Measurements from ENCODE around the gene EAF2. TPM values are rescaled to one million over a fixed set of nuclear protein-coding genes. Genes with fewer than 3 reads are reported as not detected.
A peak's percentile ranks its signal among the peaks of the same experiment; 100 is the strongest.
"Not testable (repeated sequence)": the region's sequence is repeated elsewhere in the genome, so short reads cannot be mapped to it uniquely, and the experiment has no call there.

Gene EAF2
- total RNA-seq, 2 donors from 2014 or later: 5.5 to 7.6 TPM

DNA sequence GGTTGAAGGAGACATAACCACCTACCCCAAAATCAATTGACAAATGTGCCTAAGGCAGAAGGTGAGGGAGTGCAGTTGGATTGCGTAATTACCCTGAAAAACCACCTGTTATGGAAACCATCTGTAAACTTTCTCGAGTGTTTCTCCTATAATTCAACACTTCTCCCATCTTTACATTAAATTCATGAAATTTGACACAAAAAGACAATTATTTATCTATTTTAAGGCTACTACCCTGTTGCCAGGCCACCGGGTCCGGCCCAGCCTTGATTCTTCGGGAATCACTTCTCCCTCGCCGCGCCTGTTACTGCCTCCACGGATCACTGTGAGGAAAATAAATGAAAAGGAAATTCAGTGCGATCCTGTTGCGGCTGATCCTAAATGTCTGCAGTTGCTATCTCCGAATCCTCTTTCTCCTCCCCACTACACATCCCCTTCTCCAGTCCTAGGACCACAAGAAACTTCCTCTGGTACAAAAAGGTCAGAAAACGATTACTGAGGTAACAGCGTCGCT, 795 bp upstream of the EAF2 start:
- no peaks in the 10 kb centered on the region for H3K9me3 ChIP-seq (ENCODE audit: control insufficient read depth, low read length, poor library complexity, severe bottlenecking)
- DNase-seq: no peak
- H3K27me3 Mint-ChIP-seq: no peaks in the 10 kb centered on the region
- ATAC-seq: no peak
- peaks cover 35% of the 10 kb centered on the region for H3K4me1 Mint-ChIP-seq
- H3K27ac Mint-ChIP-seq: peak overlapping the region; percentile 99
- peak overlapping the region; percentile 99 for H3K4me3 Mint-ChIP-seq
- H3K36me3 Mint-ChIP-seq (ENCODE audit: low read depth): peaks cover 3% of the 10 kb centered on the region

DNA sequence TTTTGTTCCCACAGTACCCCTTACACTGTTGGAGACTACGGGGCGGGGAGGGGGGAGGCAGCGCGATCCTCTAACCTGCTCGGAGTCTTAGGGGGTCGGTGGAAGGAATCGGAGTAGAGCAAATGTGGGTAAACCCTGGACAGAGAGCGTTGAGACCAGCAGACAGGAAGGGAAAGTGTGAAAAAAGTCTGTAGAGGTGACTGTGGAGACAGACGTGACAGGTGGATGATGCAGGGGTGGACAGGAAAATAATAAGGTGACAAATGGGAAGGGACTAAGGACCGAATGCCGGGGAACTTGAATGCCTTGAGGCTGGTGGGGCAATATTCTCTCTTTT, 424 bp downstream of the EAF2 start:
- no peak for ATAC-seq
- H3K9me3 ChIP-seq (ENCODE audit: control insufficient read depth, low read length, poor library complexity, severe bottlenecking): no peaks in the 10 kb centered on the region
- H3K4me3 Mint-ChIP-seq: peak overlapping the region; percentile 99
- H3K36me3 Mint-ChIP-seq (ENCODE audit: low read depth): peaks cover 3% of the 10 kb centered on the region
- peaks cover 35% of the 10 kb centered on the region for H3K4me1 Mint-ChIP-seq
- peak overlapping the region; percentile 99 for H3K27ac Mint-ChIP-seq
- no peaks in the 10 kb centered on the region for H3K27me3 Mint-ChIP-seq
- no peak for DNase-seq

DNA sequence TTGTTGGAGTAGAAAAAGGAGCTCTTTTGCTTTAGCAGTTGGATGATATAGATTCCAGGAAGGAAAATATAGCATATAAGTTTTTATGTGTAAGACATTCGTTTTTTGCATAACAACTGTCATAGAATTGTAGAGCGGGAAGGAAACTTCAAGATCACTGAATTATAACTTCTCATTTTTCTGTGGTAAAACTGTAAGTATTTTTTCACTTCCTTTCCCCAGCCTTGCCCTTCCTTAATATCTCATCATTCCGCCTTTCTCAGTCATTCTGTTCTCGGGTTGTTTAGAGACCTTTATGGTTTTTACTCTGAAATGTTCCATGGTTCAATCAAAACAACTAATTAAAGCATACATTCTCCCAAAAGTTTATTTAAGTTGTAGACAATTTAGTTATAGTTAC, 1.1 kb downstream of the EAF2 start:
- DNase-seq (no peak), ATAC-seq (no peak)
- no peaks in the 10 kb centered on the region for H3K9me3 ChIP-seq (ENCODE audit: control insufficient read depth, low read length, poor library complexity, severe bottlenecking)
- peak overlapping the region; percentile 99 for H3K4me3 Mint-ChIP-seq
- H3K4me1 Mint-ChIP-seq: peaks cover 32% of the 10 kb centered on the region
- H3K36me3 Mint-ChIP-seq (ENCODE audit: low read depth): peaks cover 3% of the 10 kb centered on the region
- H3K27ac Mint-ChIP-seq: peak overlapping the region; percentile 99
- no peaks in the 10 kb centered on the region for H3K27me3 Mint-ChIP-seq

DNA sequence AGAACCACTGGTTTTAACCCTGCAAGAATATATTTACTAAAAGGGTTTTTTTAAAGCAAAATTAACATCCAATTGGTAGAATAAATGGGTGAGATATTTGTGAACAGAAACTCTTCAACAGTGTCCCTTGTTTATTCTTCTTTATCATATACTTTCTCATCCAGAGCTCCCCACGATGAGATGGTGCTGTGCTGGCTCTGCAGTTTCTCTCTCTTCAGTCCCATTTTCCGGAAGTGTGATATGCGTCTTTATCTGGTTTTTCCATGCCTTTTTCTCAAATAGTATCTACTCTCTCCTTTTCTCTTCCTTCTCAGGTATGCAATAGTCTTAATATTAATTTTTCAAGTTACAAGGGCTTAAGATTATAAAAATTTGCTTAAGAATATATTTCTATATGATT, 1.5 kb downstream of the EAF2 start:
- Mint-ChIP-seq H3K27ac (peak overlapping the region; percentile 99), H3K4me3 (peak overlapping the region; percentile 99), H3K36me3 (ENCODE audit: low read depth) (peaks cover 3% of the 10 kb centered on the region), H3K4me1 (peaks cover 30% of the 10 kb centered on the region), H3K27me3 (no peaks in the 10 kb centered on the region)
- no peak for DNase-seq
- ATAC-seq: no peak
- H3K9me3 ChIP-seq (ENCODE audit: control insufficient read depth, low read length, poor library complexity, severe bottlenecking): no peaks in the 10 kb centered on the region

DNA sequence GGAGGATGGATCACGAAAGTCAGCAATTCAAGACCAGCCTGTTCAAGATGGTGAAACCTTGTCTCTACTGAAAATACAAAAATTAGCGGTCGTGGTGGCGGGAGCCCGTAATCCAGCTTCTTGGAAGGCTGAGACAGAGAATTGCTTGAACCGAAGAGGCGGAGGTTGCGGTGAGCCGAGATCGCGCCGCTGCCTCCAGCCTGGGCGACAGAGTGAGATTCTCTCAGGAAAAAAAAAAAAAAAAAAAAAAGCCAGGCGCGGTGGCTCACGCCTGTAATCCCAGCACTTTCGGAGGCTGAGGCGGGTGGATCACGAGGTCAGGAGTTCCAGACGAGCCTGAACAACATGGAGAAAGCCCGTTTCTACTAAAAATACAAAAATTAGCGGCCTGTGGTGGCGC, 5.0 kb downstream of the EAF2 start:
- DNase-seq: no peak
- peaks cover 3% of the 10 kb centered on the region for H3K36me3 Mint-ChIP-seq (ENCODE audit: low read depth)
- no peak for ATAC-seq
- no peak overlapping the region for H3K27ac Mint-ChIP-seq
- peaks cover 16% of the 10 kb centered on the region for H3K4me1 Mint-ChIP-seq
- H3K4me3 Mint-ChIP-seq: no peak overlapping the region
- H3K9me3 ChIP-seq (ENCODE audit: control insufficient read depth, low read length, poor library complexity, severe bottlenecking): no peaks in the 10 kb centered on the region
- H3K27me3 Mint-ChIP-seq: no peaks in the 10 kb centered on the region

DNA sequence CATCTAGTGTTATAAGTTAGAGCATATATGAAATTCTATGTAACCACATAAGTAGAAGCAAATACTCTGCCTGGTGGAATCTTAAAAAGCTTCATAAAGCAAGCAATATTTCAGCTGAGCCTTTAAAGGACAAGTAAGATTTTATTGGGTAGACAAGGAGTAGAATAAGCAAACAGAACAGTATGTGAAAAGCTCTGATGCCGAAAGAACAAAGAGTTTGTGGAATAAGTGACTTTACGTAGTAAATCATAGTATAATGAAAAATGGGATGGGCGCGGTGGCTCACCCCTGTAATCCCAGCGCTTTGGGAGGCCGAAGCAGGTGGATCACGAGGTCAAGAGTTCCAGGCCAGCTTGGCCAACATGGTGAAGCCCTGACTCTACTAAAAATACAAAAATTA, 9.9 kb downstream of the EAF2 start:
- DNase-seq (no peak), ATAC-seq (no peak)
- peaks cover 3% of the 10 kb centered on the region for H3K4me1 Mint-ChIP-seq
- no peaks in the 10 kb centered on the region for H3K27me3 Mint-ChIP-seq
- H3K36me3 Mint-ChIP-seq (ENCODE audit: low read depth): peaks cover 6% of the 10 kb centered on the region
- H3K4me3 Mint-ChIP-seq: no peak overlapping the region
- H3K27ac Mint-ChIP-seq: no peak overlapping the region
- no peaks in the 10 kb centered on the region for H3K9me3 ChIP-seq (ENCODE audit: control insufficient read depth, low read length, poor library complexity, severe bottlenecking)

DNA sequence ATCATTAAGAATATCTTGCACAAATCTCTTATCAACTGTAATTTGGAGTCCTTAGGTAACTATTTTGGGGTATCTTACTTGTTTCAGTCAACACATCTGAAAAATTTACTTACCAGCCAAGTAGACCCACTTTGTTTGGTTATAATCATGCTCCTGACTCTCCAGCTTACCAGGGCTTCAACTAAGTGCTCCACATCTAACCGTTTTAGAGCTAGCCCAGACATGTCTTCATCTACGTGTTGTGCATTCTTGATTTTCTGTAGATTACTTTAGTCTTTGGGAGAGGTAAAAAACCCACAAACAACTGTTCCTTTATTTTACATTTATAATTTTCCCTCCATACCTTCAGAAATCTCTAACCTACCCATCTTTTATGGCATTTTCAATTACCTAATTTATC, 17.2 kb downstream of the EAF2 start:
- Mint-ChIP-seq H3K36me3 (ENCODE audit: low read depth) (no peaks in the 10 kb centered on the region), H3K27me3 (no peaks in the 10 kb centered on the region), H3K27ac (no peak overlapping the region), H3K4me3 (no peak overlapping the region), H3K4me1 (peaks cover 4% of the 10 kb centered on the region)
- ATAC-seq: no peak
- no peaks in the 10 kb centered on the region for H3K9me3 ChIP-seq (ENCODE audit: control insufficient read depth, low read length, poor library complexity, severe bottlenecking)
- DNase-seq: no peak

DNA sequence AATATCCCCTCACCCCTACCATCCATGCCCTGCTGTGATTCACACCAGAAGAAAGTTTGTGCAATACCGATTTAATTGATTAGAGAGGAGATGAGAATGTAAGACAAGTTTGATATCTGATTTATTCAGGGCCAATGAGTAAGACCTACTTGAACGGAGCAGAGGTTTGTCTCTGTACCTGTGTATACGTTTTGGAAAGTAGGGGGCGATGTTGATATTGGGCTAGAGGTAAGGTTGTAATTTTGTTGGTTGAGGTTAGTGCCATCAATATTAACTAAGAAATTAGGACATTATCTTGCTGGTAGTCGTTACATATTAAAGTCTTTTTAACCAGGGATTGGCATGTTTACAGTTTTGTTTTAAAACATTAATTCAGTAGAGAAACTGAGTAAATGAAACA, 20.5 kb downstream of the EAF2 start:
- no peaks in the 10 kb centered on the region for H3K9me3 ChIP-seq (ENCODE audit: control insufficient read depth, low read length, poor library complexity, severe bottlenecking)
- Mint-ChIP-seq H3K4me3 (no peak overlapping the region), H3K4me1 (peaks cover 4% of the 10 kb centered on the region), H3K27me3 (no peaks in the 10 kb centered on the region), H3K27ac (peak overlapping the region; percentile 6), H3K36me3 (ENCODE audit: low read depth) (peaks cover 3% of the 10 kb centered on the region)
- no peak for ATAC-seq
- DNase-seq: no peak

DNA sequence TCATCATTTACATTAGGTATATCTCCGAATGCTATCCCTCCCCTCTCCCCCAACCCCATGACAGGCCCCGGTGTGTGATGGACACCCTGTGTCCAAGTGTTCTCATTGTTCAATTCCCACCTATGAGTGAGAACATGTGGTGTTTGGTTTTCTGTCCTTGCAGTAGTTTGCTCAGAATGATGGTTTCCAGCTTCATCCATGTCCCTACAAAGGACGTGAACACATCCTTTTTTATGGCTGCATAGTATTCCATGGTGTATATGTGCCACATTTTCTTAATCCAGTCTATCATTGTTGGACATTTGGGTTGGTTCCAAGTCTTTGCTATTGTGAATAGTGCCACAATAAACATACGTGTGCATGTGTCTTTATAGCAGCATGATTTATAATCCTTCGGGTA, 22.8 kb downstream of the EAF2 start:
- not testable (repeated sequence) for H3K27me3 Mint-ChIP-seq; H3K4me3 Mint-ChIP-seq; H3K36me3 Mint-ChIP-seq (ENCODE audit: low read depth); H3K9me3 ChIP-seq (ENCODE audit: control insufficient read depth, low read length, poor library complexity, severe bottlenecking); ATAC-seq; DNase-seq; H3K27ac Mint-ChIP-seq; H3K4me1 Mint-ChIP-seq

DNA sequence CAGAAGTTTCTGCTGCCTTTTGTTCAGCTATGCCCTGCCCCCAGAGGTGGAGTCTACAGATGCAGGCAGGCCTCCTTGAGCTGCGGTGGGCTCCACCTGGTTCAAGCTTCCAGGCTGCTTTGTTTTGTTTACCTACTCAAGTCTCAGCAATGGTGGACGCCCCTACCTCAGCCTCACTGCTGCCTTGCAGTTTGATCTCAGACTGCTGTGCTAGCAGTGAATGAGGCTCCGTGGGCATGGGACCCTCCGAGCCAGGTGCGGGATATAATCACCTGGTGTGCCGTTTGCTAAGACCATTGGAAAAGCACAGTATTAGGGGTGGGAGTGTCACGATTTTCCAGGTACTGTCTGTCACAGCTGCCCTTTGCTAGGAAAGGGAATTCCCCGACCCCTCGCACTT, 28.2 kb downstream of the EAF2 start:
- not testable (repeated sequence) for H3K27me3 Mint-ChIP-seq; ATAC-seq; H3K36me3 Mint-ChIP-seq (ENCODE audit: low read depth); H3K27ac Mint-ChIP-seq; H3K9me3 ChIP-seq (ENCODE audit: control insufficient read depth, low read length, poor library complexity, severe bottlenecking); H3K4me3 Mint-ChIP-seq; H3K4me1 Mint-ChIP-seq; DNase-seq

DNA sequence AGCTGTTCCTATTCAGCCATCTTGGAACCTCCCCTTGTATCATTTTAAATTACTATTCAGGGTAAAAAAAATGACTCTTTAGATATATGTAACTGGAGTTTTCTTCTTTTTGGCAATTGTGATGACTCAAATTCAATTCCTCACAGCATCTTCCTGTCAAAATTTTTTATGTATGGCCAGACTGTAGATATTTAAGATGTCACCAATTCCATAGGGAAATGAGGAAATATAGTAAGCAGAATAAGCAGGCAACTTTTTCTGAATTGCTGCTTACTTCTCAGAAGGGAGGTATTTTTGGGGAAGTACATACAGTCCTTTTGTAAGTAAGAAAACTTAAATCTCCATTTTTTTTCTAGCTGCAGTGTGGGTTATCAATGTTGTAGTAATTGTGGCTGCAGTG, 28.8 kb downstream of the EAF2 start:
- ATAC-seq: no peak
- H3K36me3 Mint-ChIP-seq (ENCODE audit: low read depth): peaks cover 5% of the 10 kb centered on the region
- H3K9me3 ChIP-seq (ENCODE audit: control insufficient read depth, low read length, poor library complexity, severe bottlenecking): no peaks in the 10 kb centered on the region
- peaks cover 4% of the 10 kb centered on the region for H3K4me1 Mint-ChIP-seq
- H3K4me3 Mint-ChIP-seq: no peak overlapping the region
- no peak for DNase-seq
- no peaks in the 10 kb centered on the region for H3K27me3 Mint-ChIP-seq
- no peak overlapping the region for H3K27ac Mint-ChIP-seq

DNA sequence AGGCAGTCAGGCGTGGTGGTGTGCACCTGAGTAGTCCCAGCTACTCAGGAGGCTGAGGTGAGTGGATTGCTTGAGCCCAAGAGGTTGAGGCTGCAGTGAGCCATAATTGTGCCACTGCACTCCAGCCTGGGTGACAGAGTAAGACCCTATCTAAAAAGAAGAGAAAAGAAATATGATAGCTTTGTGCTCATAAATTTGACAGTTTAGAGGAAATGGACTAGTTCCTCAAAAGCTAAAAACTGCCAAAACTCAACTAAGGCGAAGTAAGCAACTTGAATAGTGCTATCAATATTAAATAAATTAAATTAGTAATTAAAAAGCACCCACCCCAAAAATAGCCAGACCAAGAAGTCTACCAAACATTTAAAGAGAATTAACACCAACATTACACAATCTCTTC, 34.7 kb downstream of the EAF2 start:
- no peak overlapping the region for H3K4me3 Mint-ChIP-seq
- no peaks in the 10 kb centered on the region for H3K4me1 Mint-ChIP-seq
- H3K36me3 Mint-ChIP-seq (ENCODE audit: low read depth): peaks cover 6% of the 10 kb centered on the region
- ATAC-seq: no peak
- H3K9me3 ChIP-seq (ENCODE audit: control insufficient read depth, low read length, poor library complexity, severe bottlenecking): no peaks in the 10 kb centered on the region
- no peaks in the 10 kb centered on the region for H3K27me3 Mint-ChIP-seq
- no peak for DNase-seq
- H3K27ac Mint-ChIP-seq: no peak overlapping the region

DNA sequence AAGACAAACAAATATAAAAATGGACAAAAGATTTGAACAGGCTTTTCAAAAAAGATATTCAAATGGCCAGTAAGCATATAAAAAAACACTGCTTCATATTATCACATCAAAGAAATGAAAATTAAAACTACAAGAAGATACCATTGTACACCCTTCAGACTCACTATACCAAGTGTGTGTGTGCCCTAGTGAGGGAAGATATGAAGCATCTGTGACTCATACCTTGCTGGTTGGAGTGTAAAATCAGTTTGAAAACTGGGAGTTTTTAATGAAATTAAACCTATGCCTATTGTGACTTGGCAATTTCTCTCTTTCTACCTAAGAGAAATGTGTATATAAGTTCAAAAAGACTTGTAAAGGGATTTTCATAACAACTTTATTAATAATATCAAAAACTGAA, 35.7 kb downstream of the EAF2 start:
- ATAC-seq (no peak), DNase-seq (no peak)
- Mint-ChIP-seq H3K36me3 (ENCODE audit: low read depth) (peaks cover 6% of the 10 kb centered on the region), H3K27ac (no peak overlapping the region), H3K4me1 (no peaks in the 10 kb centered on the region), H3K27me3 (no peaks in the 10 kb centered on the region), H3K4me3 (no peak overlapping the region)
- no peaks in the 10 kb centered on the region for H3K9me3 ChIP-seq (ENCODE audit: control insufficient read depth, low read length, poor library complexity, severe bottlenecking)

DNA sequence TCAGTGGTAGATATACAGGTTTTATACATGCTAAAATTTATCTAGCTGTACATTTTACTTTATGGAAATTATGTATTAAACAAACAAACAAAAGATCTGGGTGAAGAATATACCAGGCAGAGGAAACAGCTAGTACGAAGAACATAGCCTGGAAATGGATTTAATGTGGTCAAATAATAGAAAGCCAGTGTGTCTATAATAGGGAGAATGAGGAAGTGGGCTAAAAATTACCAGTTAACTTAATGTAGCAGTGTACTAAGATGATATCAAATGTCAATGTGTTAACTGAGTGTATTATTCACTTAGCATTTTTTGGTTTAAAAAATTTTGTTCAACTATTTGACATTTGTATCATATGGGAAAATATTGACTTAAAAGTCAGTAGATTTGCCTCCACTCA, 36.4 kb downstream of the EAF2 start:
- Mint-ChIP-seq H3K4me1 (no peaks in the 10 kb centered on the region), H3K36me3 (ENCODE audit: low read depth) (peaks cover 6% of the 10 kb centered on the region), H3K27me3 (no peaks in the 10 kb centered on the region), H3K27ac (no peak overlapping the region), H3K4me3 (no peak overlapping the region)
- DNase-seq (no peak), ATAC-seq (no peak)
- no peaks in the 10 kb centered on the region for H3K9me3 ChIP-seq (ENCODE audit: control insufficient read depth, low read length, poor library complexity, severe bottlenecking)

DNA sequence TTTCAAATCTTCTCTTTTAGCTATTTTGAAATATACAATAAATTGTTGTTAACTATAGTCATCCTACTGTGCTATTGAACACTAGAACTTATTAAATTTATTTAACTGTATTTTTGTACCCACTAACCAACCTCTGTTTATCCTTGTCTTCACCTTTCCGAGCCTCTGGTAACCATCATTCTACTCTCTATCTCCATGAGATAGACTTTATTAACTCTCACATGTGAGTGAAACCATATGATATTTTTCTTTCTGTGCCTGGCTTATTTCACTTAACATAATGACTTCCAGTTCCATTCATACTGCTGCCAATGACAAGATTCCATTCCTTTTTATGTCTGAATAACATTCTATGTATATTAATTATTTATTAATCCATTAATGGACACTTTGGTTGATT, 43.4 kb downstream of the EAF2 start:
- DNase-seq: no peak
- no peak for ATAC-seq
- H3K9me3 ChIP-seq (ENCODE audit: control insufficient read depth, low read length, poor library complexity, severe bottlenecking): no peaks in the 10 kb centered on the region
- Mint-ChIP-seq H3K4me1 (no peaks in the 10 kb centered on the region), H3K36me3 (ENCODE audit: low read depth) (no peaks in the 10 kb centered on the region), H3K27ac (no peak overlapping the region), H3K27me3 (no peaks in the 10 kb centered on the region), H3K4me3 (no peak overlapping the region)
